NCI-H128 (cell line): ENCODE measurements around the gene GTF2A1.

Source experiments
- DNase-seq: peaks from one replicate; lab custom pipeline; 2025; ENCODE audit not compliant: unreplicated experiment; lab: John Stamatoyannopoulos, UW

GTF2A1 gene

DNA sequence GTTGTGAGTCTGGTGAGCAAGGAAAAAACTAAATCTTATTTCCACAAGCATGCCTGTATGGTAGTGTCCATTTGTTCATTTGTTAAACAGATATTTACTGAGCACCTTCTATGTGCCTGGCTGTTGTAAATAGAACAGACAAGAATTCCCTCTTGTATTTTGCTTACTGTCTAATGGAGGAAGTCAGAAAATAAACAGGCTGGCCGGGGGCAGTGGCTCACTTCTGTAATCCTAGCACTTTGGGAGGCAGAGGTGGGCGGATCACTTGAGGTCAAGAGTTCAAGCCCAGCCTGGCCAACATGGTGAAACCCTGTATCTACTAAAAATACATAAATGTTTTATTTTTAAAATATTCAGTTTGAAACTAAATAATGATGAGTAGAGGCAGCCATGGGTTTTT lies 79.3 kb downstream of the GTF2A1 start:
- no peak for DNase-seq

DNA sequence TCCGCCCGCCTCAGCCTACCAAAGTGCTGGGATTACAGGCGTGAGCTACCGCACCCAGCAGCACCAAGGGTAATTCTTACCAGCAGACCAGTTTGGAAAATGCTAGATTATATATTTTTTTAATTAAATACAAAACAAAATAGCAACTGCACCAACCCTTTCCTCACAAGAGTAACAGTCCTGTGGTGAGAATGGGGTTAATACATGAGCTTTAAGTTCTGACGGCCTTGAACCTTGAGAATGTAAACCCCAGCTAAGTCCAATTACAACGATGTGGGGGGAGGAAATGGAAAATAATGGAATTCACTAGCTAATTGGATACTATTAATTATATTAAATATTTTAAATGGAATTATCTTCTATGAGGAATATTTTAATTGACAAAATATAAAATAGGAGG lies 82.3 kb downstream of the GTF2A1 start:
- DNase-seq: no peak

- DNase-seq: no peak
Measured at GRCh38 chr14:81137316-81137715, 83.4 kb downstream of the GTF2A1 start.

DNA sequence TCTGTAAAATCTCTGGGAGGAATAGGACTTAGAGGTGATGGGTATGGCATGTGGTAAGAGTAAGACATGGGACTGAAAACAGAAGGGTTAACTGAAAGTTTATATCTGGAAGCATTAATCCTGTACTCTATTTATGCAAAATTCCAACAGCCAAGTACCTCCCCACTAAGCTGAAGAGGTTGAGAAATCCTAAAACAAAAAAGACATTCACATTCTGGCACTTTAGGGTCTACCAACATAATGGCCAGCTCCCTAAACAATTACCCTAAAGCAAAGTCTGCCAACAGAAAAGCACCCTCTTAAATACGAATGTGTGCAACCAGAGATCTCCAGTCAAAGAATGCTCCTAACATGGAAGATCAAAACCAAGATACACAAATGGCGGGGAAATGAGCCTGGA lies 87.4 kb downstream of the GTF2A1 start:
- DNase-seq: no peak

- DNase-seq: peak; percentile 85
Measured at GRCh38 chr14:81132468-81132867, 88.3 kb downstream of the GTF2A1 start.

DNA sequence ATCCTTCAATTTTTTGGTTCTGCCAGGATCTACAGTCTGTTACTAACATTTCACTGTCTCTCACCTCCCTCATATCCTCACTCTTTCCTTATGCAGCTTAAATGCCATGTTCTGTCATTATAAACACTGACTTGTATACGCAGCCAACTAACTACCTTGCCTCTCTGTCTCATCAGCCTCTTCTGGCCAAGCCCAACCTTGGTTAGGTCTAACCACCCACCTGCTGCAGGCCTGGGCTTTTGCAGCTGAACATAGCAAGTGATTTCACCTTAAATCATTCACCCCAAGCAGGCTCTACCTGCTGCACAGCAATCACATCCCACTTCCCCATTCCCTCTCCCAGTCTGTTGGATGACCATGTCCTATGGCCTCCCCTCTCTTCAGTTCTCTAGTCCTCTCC lies 91.5 kb downstream of the GTF2A1 start:
- no peak for DNase-seq

DNA sequence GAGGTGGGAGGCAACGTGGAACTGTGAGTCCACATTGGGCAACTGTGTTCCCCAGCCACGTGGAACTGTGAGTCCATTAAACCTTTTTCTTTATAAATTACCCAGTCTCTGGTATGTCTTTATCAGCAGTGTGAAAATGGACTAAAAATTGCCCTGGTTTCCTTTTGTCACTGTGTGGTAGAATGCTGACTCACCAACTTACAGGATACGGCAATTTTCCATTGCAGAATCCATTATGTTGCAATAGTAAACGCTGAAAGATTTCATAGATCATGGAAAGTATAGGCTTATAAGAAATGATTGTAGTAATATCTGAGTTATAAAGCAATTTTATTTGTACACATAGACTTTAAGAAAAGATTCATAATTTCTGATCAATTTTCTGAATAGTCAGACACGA lies 93.0 kb downstream of the GTF2A1 start:
- DNase-seq: no peak

GRCh38 chr14:81125536-81125935 lies 95.2 kb downstream of the GTF2A1 start:
- DNase-seq: no peak
